K562 (cell line): ENCODE results near the gene CORO6. TPM values are rescaled to one million over a fixed set of nuclear protein-coding genes. Genes with fewer than 3 reads are reported as not detected.

Experiments
- ATAC-seq: fragments of 200-7000 bp; cut with Tn5 transposase; 3 replicates; pipeline ENCODE4 v1.9.1; 2020; ENCODE audit warnings: moderate library complexity
- BruUV-seq: library from RNA; stranded (reverse); fragments of 400-500 nt; replicated peaks from 2 replicates; lab custom pipeline; 2021; lab: Mats Ljungman, UMichigan
- CTCF ChIA-PET: fragments of 300-600 bp; formaldehyde crosslinking; extraction: SDS; loops from one replicate; lab custom pipeline; 2021; ENCODE audit warnings: low intra/inter-chr PET ratio; lab: Yijun Ruan, JAX
- POLR2A ChIA-PET: fragments of 300-600, 350-650 bp; sonication (Branson Sonifier 250); formaldehyde crosslinking; extraction: SDS; loops from one replicate; lab custom pipeline; 2021; ENCODE audit warnings: antibody characterized with exemption, inconsistent platforms; lab: Yijun Ruan, JAX
- DNase-seq, 4 experiments: peaks; one replicate each; pipeline versions ENCODE4 v3.0.0 to v3.0.0-alpha.2; 2011 to 2018; ENCODE audit warnings: low spot score in 3 of 4, mixed read lengths in 3 of 4; ENCODE audit errors: extremely low read depth in 1 of 4
- FAIRE-seq: peaks from 2 replicates; lab custom pipeline; 2011; peaks lifted over from hg19 to GRCh38; lab: Jason Lieb, UNC
- H2AFZ ChIP-seq: 2 replicates; pipeline ENCODE4 v1.6.0; 2011; ENCODE audit warnings: low read depth, low read length, control low read depth, inconsistent platforms
- H3K27ac ChIP-seq: fragments of 200-600 bp; 3 replicates; pipeline ENCODE4 v1.8.0; 2011; ENCODE audit warnings: low read depth, mild to moderate bottlenecking, control low read depth, inconsistent platforms, low read length, moderate library complexity, mixed read lengths; ENCODE audit errors: extremely low read depth
- H3K27me3 ChIP-seq, 2 experiments: fragments of 300-600 bp in 1 of 2; 2 replicates in 1 of 2; 3 replicates in 1 of 2; pipeline versions ENCODE4 v1.6.0 to v1.8.0; 2011; ENCODE audit warnings: inconsistent platforms in 2 of 2, low read length in 2 of 2, mild to moderate bottlenecking in 1 of 2, mixed read lengths in 1 of 2, moderate library complexity in 1 of 2; ENCODE audit not compliant: control insufficient read depth in 2 of 2, insufficient read depth in 2 of 2
- H3K36me3 ChIP-seq: fragments of 300-600 bp; 3 replicates; pipeline ENCODE4 v1.8.0; 2011; ENCODE audit warnings: mild to moderate bottlenecking, low read length, inconsistent platforms; ENCODE audit not compliant: control insufficient read depth, insufficient read depth
- H3K4me1 ChIP-seq, 2 experiments: fragments of 200-600 bp in 1 of 2; replicated peaks in 1 of 2; 2 replicates in 1 of 2; 3 replicates in 1 of 2; pipeline versions ENCODE4 v1.5.1 to v1.8.0; 2011; ENCODE audit warnings: inconsistent platforms in 2 of 2, low read length in 2 of 2, mild to moderate bottlenecking in 1 of 2, mixed read lengths in 1 of 2, moderate library complexity in 1 of 2; ENCODE audit not compliant: control insufficient read depth in 2 of 2, insufficient read depth in 2 of 2
- H3K4me2 ChIP-seq: 2 replicates; pipeline ENCODE4 v1.6.1; 2011; ENCODE audit warnings: low read length, control low read depth, inconsistent platforms, mixed read lengths; ENCODE audit not compliant: insufficient read depth
- H3K4me3 ChIP-seq: fragments of 200-600 bp; sonication (generic), shearing (Covaris generic); 2 replicates; pipeline ENCODE4 v1.5.1; 2016; ENCODE audit warnings: control low read depth, inconsistent platforms
- H3K79me2 ChIP-seq: fragments of 200-600 bp; 3 replicates; pipeline ENCODE4 v1.8.0; 2011; ENCODE audit warnings: low read length, inconsistent platforms; ENCODE audit not compliant: control insufficient read depth, insufficient read depth
- H3K9ac ChIP-seq, 2 experiments: 2 replicates each; pipeline versions ENCODE4 v1.6.0 to v1.6.1; 2011; ENCODE audit warnings: low read depth in 2 of 2, low read length in 2 of 2, control low read depth in 1 of 2, inconsistent platforms in 1 of 2, mild to moderate bottlenecking in 1 of 2, mixed read lengths in 1 of 2; ENCODE audit not compliant: insufficient read depth in 1 of 2
- H3K9me1 ChIP-seq: one replicate; pipeline ENCODE4 v1.6.0; 2011; ENCODE audit warnings: inconsistent platforms, mild to moderate bottlenecking, low read length, moderate library complexity; ENCODE audit not compliant: control insufficient read depth, insufficient read depth
- H3K9me3 ChIP-seq: replicated peaks from 2 replicates; pipeline ENCODE4 v1.5.1; 2011; ENCODE audit warnings: low read depth, low read length, inconsistent platforms; ENCODE audit not compliant: control insufficient read depth, insufficient read depth
- H4K20me1 ChIP-seq: replicated peaks from 2 replicates; pipeline ENCODE4 v1.6.1; 2011; ENCODE audit warnings: low read length, inconsistent platforms, mixed read lengths; ENCODE audit not compliant: control insufficient read depth, insufficient read depth
- BRF1 ChIP-seq: IDR thresholded peaks from 3 replicates; pipeline ENCODE4 v1.6.1; 2011; ENCODE audit warnings: borderline replicate concordance, mild to moderate bottlenecking; ENCODE audit not compliant: insufficient read length; ENCODE audit errors: extremely low read depth
- ESRRB ChIP-seq: fragments of 250-450 bp; sonication (Bioruptor Pico); IDR thresholded peaks from 2 replicates; pipeline ENCODE4 v1.5.0; 2020; ENCODE audit warnings: mild to moderate bottlenecking, moderate library complexity, borderline replicate concordance
- GABPA ChIP-seq: fragments of 200-800 bp; sonication (Bioruptor generic); conservative IDR thresholded peaks from 2 replicates; pipeline ENCODE4 v1.6.1; 2016; ENCODE audit warnings: low read depth, missing genetic modification characterization, missing compliant biosample characterization
- HMG20B ChIP-seq: fragments of 250-450 bp; sonication (Bioruptor Pico); IDR thresholded peaks from 2 replicates; pipeline ENCODE4 v1.5.0; 2021; ENCODE audit warnings: mild to moderate bottlenecking
- HOXB6 ChIP-seq: fragments of 250-450 bp; sonication (Bioruptor Pico); IDR thresholded peaks from 2 replicates; pipeline ENCODE4 v1.5.1; 2022; ENCODE audit warnings: mild to moderate bottlenecking, borderline replicate concordance
- JUND ChIP-seq, 2 experiments: IDR thresholded peaks; 2 replicates in 1 of 2; 3 replicates in 1 of 2; pipeline ENCODE4 v1.6.1; 2011; ENCODE audit warnings: borderline replicate concordance in 2 of 2, low read depth in 2 of 2, low read length in 2 of 2, improper control_type of control experiment in 1 of 2, missing biosample characterization in 1 of 2, missing genetic modification characterization in 1 of 2, missing genetic modification reagents in 1 of 2
- PHF21A ChIP-seq: fragments of 450-650 bp; IDR thresholded peaks from 2 replicates; pipeline ENCODE4 v1.6.1; 2017; ENCODE audit warnings: low read depth, borderline replicate concordance
- PYGO2 ChIP-seq: fragments of 450-650 bp; IDR thresholded peaks from 2 replicates; pipeline ENCODE4 v1.6.1; 2016; ENCODE audit warnings: mild to moderate bottlenecking, missing genetic modification characterization, moderate library complexity, missing compliant biosample characterization
- SMARCA5 ChIP-seq: fragments of 450-650 bp; IDR thresholded peaks from 2 replicates; pipeline ENCODE4 v1.6.1; 2016
- SUPT5H ChIP-seq: fragments of 450-650 bp; IDR thresholded peaks from 2 replicates; pipeline ENCODE4 v1.6.1; 2016
- TFAM ChIP-seq: fragments of 250-450 bp; sonication (Bioruptor Pico); conservative IDR thresholded peaks from 2 replicates; pipeline ENCODE4 v1.5.0; 2021; ENCODE audit warnings: mild to moderate bottlenecking, moderate library complexity
- TRIM24 ChIP-seq, 2 experiments: fragments of 450-650 bp; IDR thresholded peaks; 2 replicates each; pipeline ENCODE4 v1.6.1; 2016
- ZNF12 ChIP-seq: sonication (generic); formaldehyde crosslinking; IDR thresholded peaks from 2 replicates; pipeline ENCODE4 v1.4.0; 2020; ENCODE audit warnings: mild to moderate bottlenecking, missing genetic modification reagents
- WGBS: fragments of 100-300 bp; shearing (Covaris generic); methylation state at CpG from one replicate; pipeline ENCODE4 v1.1.6; 2016; ENCODE audit warnings: low coverage, mixed read lengths; ENCODE audit not compliant: insufficient coverage; ENCODE audit errors: missing lambda C conversion rate; 5-methylcytosine and 5-hydroxymethylcytosine counted together
- in situ Hi-C: fragments of 300-500 bp; cut with MboI; formaldehyde crosslinking; loops from 4 replicates; pipeline ENCODE4 v1.15.0; 2018; ENCODE audit warnings: inconsistent platforms, mixed read lengths
- intact Hi-C: fragments of 100-400 bp; cut with micrococcal nuclease; formaldehyde crosslinking; loops from 2 replicates; pipeline ENCODE4 v1.14.2; 2022
- polyA plus RNA-seq, 8 experiments: library from polyadenylated mRNA; depleted of rRNA in 4 of 8; stranded (reverse) in 5 of 8; unstranded in 3 of 8; fragments of >200 nt; fragmentation: Nextera tagmentation in 2 of 8; fragmentation: Illumina TruSeq in 1 of 8; extraction: Ambion mirVana in 2 of 8; extraction: Trizol in 1 of 8; gene quantifications; 2 replicates each; pipeline versions ENCODE4 v1.2.1 to v1.2.3, GENCODE V29; 2011 to 2014; ENCODE audit warnings: inconsistent platforms in 1 of 8, missing spikeins in 1 of 8
- total RNA-seq, 7 experiments: library from RNA; depleted of rRNA in 6 of 7; stranded (reverse); fragments of >200 nt in 6 of 7; fragmentation: Illumina TruSeq in 2 of 7; extraction: Trizol in 2 of 7; gene quantifications; 2 replicates each; pipeline versions ENCODE4 v1.2.1 to v1.2.3, GENCODE V29; 2011 to 2021; ENCODE audit warnings: low replicate concordance in 1 of 7
- TF ChIP-seq, protein P1 (sequence below): fragments of 250-450 bp; sonication (Bioruptor Pico); IDR thresholded peaks from 2 replicates; pipeline ENCODE4 v1.5.0; 2022; ENCODE audit warnings: mild to moderate bottlenecking
- TF ChIP-seq, protein P2 (sequence below): fragments of 450-650 bp; IDR thresholded peaks from 2 replicates; pipeline ENCODE4 v1.6.1; 2016; ENCODE audit warnings: antibody characterized with exemption

CORO6 gene
- total and polyA plus RNA-seq, 9 of the 15 experiments (the other 6 are each of a cell fraction or from before 2014, with no cell fraction given): 0.04 to 11.9 (median 2.4) TPM

DNA sequence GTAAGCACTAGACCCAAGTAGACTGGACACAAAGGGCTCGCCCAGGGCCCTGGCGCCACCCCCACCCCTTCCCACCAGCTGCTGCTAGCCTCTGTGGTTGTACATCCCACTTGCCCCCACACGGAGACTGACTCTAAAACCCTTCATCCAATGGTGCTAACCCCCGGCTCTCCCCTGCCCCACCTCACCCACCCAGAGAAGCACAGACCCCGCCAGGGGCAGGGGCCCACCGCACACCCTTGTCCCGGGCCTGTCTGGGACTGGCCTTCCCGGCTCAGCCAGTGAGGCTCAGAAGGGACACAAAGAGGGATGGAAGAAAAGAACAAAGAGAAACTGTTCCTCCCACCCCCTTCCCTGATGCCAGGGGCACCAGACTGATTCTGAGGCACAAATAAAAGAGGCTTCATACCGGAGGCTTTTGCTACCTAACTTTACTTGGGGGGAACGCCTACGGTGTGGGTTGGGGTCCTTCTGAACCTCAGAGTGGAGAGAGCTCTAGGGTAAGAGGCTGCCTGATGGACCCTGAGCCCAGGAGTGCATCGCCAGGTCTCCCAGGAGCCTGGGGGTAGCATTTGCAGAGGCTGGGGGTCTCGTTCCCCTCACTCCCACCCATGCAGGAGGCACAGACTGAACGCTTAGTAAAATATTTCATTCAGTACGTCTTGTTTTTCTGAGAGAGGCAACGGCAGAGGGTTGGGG, 8.2 kb downstream of the CORO6 start:
- H3K4me2 ChIP-seq: peak overlapping the region; percentile 81; the same call in 1 of the 2 replicates
- H4K20me1 ChIP-seq: no peaks in the 10 kb centered on the region; the same call in 1 of the 2 replicates
- in situ Hi-C loops: no loop called here
- WGBS: 67% methylated on average over 15 of the region's 16 CpGs
- H3K9ac ChIP-seq: peak overlapping the region in 1 of 2 experiments; percentile 92; a peak in 2 of 4 replicates
- H3K4me1 ChIP-seq: peaks cover 18 to 56% of the 10 kb centered on the region in 2 experiments
- H3K4me3 ChIP-seq: no peak overlapping the region
- no peak for FAIRE-seq
- no peaks in the 10 kb centered on the region; the same call in 2 of the 3 replicates for H3K36me3 ChIP-seq
- ChIA-PET POLR2A (no interaction called here), CTCF (no interaction called here)
- H3K9me3 ChIP-seq: no peaks in the 10 kb centered on the region
- no peaks in the 10 kb centered on the region for H3K27me3 ChIP-seq
- no peaks in the 10 kb centered on the region for H3K9me1 ChIP-seq
- DNase-seq: no peak
- intact Hi-C loops: loop anchor here (1.0 to 10.0 kb wide), 2 partner anchors 34 to 470 kb away; no protein-coding TSS in a partner anchor
- no peak overlapping the region for H3K27ac ChIP-seq
- H2AFZ ChIP-seq: no peak overlapping the region
- TF ChIP-seq PYGO2 (tag) (no peak), SMARCA5 (no peak), ESRRB (CRISPR knock-in tag) (no peak), TRIM24 (IDR thresholded peaks at IDR 0.05) (no peak), ZNF12 (CRISPR knock-in tag) (no peak), HMG20B (CRISPR knock-in tag) (no peak), PHF21A (no peak), JUND (IDR thresholded peaks at IDR 0.05; ENCODE audit: borderline replicate concordance, low read depth, low read length) (no peak), JUND (tag; IDR thresholded peaks at IDR 0.05; ENCODE audit: borderline replicate concordance, low read depth, low read length) (no peak), HOXB6 (CRISPR knock-in tag) (no peak), GABPA (tag) (no peak), TFAM (CRISPR knock-in tag) (no peak), SUPT5H (no peak), BRF1 (no peak)
- TF ChIP-seq, protein P1, sequence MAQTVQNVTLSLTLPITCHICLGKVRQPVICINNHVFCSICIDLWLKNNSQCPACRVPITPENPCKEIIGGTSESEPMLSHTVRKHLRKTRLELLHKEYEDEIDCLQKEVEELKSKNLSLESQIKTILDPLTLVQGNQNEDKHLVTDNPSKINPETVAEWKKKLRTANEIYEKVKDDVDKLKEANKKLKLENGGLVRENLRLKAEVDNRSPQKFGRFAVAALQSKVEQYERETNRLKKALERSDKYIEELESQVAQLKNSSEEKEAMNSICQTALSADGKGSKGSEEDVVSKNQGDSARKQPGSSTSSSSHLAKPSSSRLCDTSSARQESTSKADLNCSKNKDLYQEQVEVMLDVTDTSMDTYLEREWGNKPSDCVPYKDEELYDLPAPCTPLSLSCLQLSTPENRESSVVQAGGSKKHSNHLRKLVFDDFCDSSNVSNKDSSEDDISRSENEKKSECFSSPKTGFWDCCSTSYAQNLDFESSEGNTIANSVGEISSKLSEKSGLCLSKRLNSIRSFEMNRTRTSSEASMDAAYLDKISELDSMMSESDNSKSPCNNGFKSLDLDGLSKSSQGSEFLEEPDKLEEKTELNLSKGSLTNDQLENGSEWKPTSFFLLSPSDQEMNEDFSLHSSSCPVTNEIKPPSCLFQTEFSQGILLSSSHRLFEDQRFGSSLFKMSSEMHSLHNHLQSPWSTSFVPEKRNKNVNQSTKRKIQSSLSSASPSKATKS: no peak
- TF ChIP-seq, protein P2, sequence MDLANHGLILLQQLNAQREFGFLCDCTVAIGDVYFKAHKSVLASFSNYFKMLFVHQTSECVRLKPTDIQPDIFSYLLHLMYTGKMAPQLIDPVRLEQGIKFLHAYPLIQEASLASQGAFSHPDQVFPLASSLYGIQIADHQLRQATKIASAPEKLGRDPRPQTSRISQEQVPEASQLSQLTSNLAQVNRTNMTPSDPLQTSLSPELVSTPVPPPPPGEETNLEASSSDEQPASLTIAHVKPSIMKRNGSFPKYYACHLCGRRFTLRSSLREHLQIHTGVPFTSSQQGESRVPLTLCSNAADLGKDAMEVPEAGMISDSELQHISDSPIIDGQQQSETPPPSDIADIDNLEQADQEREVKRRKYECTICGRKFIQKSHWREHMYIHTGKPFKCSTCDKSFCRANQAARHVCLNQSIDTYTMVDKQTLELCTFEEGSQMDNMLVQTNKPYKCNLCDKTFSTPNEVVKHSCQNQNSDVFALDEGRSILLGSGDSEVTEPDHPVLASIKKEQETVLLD: no peak
- no peak for ATAC-seq
- no TSS peak for BruUV-seq
- H3K79me2 ChIP-seq: no peaks in the 10 kb centered on the region
